SH-SY5Y (cell line): Measurements from ENCODE around the gene POU3F2.

ENCODE experiments used
- GATA2 ChIP-seq: IDR thresholded peaks from 2 replicates; pipeline ENCODE4 v1.6.1; 2011; ENCODE audit warnings: mild to moderate bottlenecking, low read depth, low read length
- GATA3 ChIP-seq: IDR thresholded peaks from 2 replicates; pipeline ENCODE4 v1.6.1; 2011; ENCODE audit warnings: low read depth, mild to moderate bottlenecking, low read length, moderate library complexity

Gene POU3F2

DNA sequence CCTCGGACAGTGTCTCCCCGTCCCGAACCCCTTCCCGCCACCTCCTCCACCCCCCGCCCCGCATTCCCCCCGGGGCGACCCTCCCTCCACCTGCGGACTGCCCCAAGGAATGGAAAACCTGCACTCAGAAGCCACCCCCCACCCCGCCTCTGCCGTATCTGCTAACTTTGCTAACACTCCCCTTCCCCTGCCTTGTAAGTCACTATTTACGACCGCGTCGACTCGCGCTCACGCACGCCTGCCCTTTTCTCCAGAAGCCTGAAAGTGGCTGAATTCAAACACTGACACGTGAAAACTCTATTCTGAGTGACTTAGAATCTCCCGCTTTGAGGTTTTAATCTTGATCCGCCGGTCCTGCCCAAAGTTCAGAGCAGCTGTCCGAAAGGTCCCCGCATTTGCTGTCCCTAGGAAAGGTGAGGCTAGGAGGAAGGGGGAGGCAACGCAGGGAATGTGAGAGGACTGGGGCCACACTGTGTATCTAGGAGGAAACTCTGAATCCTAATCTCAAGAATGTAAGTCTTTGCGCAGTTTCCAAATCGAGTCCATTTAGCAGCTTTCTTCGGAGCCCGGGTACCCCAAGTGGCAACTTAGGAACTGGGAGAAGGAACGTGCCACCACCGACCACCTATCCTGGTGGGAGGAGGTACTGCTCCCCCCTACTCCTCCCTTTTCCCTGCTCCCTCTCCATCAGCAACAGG is 9.3 kb upstream of the POU3F2 start:
- TF ChIP-seq GATA2 = no peak
- TF ChIP-seq GATA3 = no peak

DNA sequence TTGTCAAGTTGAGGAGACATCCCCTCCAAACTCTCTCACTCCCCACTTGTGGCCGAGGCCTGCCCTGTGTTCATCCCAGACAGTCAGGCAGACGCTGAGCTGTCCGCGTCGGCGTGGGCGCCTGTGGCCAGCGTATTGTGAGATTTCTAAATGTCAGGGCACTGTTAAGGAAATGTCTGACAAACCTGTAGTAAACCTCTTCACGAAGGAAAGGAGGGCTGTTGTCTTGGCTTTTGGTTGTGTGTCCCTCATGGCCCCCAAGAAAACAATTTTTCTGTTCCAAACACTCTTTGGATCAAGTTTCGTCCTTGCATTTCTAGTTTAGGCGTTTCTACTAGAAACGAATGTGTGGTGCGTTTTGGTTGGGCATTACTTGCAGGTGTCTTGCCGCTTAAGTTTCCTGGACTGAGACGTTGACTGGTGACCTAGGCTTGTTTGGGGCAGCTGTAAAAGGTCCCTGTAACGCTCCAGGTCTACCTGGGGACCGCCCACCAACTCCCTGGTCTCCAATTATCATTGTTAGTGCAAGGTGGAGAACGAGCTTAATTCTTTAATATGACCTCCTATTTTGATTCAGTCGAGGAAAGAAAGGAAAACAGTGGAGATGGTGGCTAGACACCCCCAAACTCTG is 8.7 kb upstream of the POU3F2 start:
- no peak for TF ChIP-seq GATA3
- TF ChIP-seq GATA2 = no peak

DNA sequence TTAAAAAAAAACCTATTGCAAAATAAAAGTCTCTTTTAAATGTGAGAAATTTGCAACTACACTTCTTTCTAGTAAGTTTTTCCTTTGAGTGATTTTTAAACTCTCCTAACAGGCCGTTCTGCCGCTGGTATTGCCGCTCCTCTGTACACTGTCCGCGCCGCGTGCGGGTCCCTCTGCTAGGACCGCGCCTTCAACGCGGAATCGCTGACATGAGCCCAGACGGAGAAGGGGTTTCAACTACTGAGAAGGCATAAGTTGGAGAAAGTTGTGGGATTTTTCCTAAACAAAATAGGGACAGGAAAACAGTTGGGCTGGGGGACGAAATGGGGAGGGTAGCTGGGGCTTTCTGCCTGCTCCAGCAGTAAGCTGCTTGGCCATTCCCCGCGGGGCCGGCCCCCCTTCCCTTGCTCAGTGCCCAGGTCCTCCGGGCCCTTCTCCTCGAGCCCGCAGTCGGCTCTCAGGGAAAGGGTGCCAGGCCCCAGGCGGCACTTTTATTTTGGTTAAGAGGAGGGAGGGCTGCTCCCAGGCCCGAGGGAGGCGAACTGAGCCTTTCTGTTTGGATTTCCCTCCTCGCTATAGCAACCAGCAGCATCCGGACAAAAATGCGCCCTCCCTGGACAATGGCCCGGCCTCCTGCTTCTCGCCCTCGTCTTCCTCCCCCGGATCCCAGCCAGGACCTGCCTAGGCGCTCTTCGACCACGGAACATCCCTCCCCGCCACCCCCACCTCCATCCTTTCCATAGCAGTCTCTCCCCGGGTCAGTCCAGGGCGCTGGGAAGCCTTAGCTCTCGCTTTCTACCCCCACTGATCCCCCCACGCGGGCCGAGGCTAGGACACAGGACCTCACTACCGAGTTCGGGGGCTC is 6.8 kb upstream of the POU3F2 start:
- TF ChIP-seq GATA2 (no peak), GATA3 (no peak)

DNA sequence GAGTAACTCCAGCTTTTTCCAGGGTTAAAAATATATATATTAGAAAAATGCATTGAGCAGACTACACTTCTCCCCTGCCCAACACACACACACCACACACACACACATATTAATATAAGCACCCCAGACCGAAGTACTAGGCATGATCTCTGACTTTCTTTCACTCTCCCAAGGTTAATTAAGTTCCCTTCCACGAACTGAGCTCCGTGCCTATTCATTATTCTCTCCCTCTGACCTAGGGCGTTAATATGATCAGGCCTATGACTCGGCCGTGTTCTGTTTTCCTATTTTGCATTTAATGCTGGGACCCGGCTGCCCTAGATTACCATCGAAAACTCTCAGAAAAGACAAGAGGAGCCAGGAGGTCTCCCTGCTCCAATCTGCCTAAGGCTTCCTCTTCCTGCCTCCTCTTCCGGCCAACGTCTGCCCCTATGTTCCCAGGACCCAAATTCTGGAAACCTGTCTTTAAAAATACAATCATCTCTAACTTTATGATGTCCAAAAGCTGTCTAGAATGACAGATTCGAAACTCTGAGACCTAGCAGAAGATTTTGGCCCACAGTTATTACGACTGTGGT is 6.1 kb upstream of the POU3F2 start:
- TF ChIP-seq GATA3 = no peak
- TF ChIP-seq GATA2 = no peak

DNA sequence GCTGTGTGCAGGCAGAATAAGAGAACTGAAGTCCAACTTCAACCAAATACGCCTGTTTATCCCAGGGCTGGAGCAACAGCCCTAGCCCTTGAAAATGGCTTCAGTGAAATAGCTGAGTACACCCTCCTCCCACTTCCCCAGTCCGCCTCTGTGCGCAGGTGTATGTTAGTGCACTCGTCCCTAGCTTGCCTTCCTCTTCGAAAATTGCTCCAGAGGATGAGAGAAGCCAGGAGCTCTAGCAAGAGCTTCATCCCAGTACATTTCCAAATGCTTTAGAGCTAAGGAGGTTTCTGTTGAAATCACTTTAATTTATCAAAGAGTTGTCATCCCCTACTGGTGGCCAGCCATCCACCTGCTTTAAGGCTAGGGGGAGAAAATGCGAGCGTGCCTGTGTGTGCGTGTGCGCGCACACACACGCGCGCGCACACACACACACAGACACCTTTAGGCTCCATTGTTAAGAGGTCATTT is 5.4 kb upstream of the POU3F2 start:
- TF ChIP-seq GATA3 = no peak
- no peak for TF ChIP-seq GATA2

DNA sequence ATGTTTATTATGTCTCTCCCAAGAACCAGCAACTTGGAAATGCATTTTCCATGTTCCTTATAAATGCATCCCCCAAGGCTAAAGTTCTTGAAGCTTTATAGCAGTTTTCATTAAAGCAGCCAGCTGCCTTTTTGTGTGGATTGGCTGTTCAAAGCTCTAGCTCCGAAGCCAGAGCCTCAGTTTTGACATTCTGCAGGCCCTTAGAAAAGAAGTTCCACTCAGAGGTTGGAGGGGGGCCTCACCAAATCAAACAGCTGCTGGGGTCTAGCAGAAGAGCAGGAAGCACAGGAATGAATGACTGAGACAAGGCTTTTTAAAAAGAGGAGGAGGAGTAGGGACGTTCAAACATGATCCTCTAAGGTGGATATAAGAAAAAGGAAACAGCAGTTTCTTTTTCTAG is 4.2 kb upstream of the POU3F2 start:
- TF ChIP-seq GATA3 (no peak), GATA2 (no peak)

DNA sequence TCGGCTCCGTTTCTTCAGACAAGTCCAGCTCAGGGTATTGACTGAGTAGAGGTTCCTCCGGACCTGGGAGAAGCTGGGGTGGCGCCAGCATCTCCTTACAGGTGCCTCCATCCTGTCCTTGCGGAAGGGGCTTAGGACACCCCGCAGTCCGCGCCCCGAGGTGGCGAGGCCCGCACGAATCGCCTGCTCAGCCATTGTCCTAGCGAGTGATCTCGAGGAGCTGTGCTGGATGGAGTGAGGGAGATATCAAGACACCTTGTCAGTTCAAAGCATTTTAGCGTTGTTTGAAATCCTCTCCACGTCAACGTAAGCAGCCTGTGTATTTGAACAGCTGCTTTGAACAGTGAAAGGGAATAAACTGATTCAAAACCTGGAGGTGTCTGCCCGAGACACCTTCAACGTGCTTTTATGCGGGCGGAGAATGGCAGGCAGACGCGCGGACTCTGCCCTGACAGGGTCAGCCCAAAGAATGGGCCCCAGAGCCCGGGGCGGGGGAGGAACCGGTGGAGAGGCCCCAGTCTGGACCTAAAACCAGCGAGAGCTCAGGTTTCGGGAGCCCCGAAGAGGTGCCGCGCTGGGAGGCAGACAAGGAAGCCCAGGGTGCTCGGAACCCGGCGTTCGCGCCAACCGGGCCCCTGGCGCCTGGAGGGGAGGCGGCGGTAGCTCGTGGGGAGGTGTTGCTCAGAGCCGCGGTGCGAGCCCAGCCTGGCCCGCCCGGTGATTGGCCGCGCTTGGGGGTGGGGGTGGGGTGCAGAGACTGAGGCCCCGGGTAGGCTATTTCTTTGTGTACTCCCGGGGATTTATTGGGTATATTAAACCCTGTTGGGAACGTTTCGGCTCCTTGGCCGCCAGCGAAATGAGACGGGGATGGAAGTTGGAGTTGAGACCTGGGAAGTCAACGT is 3.1 kb upstream of the POU3F2 start:
- no peak for TF ChIP-seq GATA3
- no peak for TF ChIP-seq GATA2

DNA sequence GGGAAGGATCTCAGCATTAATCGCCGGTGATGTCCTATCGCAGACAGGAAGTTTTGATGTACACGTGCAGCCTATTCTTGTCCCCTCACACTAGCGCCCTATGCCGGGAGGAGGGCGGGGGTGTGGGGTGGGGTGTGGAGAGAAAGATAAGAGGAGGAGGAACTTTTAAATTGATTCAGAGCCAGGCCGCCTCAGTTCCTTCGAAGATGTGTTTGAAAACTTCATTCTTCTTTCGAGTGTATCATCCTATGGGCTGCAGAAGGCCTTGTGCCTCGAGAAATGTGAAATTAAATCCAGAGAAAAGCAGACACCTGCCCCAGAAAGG is 2.5 kb upstream of the POU3F2 start:
- TF ChIP-seq GATA2 (no peak), GATA3 (no peak)

DNA sequence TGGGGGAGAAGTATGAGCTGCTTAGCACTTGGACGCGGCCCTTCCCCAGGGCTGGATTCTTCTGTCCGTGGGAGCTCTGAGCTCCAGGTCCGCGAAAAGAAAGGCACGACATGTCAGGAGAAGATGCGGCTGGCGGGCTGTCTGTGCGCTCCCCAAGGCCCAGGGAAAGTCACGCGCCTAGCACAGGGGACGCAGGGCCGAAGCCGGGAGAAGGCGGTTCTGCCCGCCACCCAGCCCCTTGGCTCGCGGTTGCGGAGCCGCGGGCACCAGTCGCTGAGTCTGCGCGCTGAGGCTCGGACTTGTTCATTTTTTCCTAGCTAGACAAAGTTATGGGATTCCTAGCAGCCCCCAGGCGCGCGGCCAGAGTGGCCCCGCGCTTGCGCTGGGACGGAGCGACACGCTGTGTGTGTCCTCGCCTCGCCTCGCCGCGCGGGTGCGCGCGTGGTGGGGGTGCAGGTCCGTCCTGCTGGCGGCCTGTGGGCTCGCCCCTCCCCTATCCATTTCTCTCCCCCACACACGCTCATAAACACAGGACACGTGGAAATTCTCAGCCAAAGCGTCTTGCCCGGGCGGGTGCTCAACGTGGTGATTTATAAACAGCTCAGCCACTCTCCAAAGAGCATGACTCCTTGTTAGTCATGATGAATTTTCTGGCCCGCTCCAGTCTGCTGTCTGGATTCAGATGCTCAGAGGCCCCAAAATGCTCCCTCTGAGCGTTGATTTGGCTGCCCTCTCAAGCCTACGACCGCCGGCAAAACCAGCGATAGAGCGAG is 1.9 kb upstream of the POU3F2 start:
- TF ChIP-seq GATA2 = no peak
- TF ChIP-seq GATA3 = no peak

DNA sequence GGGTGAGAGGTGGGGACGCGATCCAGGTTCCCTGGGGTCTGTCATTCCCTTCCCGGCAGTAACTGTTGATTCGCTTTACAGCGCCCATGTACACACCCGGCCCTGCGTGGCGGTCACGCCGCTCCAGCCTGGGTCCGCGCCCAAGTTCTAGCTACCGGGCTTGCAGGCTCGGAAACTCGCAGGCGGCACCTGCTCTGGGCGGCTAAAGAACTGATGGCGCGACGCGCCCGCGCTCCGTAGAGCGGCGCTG is 1.4 kb upstream of the POU3F2 start:
- no peak for TF ChIP-seq GATA2
- no peak for TF ChIP-seq GATA3

DNA sequence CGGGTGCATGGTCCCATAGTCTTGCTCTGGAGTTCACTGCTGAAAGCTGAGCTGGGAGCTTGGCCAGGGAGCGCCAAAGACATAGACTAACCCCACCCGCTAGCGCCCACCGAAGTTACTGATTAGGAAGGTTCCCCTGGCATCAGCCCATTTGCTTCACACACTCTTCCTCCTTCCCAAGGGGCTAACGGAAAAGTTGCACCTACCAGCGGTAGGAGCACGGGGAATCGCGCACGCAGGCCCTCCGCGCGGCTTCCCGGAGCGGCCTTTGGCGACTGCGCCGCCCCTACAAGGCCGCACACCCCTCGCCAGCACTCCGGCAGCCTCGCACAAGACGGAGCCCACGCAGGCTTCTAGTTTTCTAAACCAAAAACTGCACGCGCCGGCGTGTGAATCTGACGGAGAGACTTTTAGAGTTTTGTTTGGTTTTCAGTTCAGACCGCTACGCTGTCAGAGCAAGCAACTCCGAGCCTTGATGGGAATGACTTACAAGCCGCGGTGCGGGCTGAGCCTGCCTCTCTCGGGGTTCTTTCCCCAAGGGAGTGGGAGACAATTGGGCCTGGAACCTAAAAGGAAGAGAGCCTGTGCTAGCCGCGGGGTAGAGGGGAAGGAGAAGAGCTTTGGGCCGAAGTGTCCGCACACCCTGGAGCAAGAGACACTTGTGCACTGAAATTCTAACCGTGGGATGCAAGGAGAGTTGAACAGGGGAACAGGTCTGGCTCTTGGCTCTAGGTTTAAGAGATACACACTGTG is 891 bp upstream of the POU3F2 start:
- no peak for TF ChIP-seq GATA3
- no peak for TF ChIP-seq GATA2

DNA sequence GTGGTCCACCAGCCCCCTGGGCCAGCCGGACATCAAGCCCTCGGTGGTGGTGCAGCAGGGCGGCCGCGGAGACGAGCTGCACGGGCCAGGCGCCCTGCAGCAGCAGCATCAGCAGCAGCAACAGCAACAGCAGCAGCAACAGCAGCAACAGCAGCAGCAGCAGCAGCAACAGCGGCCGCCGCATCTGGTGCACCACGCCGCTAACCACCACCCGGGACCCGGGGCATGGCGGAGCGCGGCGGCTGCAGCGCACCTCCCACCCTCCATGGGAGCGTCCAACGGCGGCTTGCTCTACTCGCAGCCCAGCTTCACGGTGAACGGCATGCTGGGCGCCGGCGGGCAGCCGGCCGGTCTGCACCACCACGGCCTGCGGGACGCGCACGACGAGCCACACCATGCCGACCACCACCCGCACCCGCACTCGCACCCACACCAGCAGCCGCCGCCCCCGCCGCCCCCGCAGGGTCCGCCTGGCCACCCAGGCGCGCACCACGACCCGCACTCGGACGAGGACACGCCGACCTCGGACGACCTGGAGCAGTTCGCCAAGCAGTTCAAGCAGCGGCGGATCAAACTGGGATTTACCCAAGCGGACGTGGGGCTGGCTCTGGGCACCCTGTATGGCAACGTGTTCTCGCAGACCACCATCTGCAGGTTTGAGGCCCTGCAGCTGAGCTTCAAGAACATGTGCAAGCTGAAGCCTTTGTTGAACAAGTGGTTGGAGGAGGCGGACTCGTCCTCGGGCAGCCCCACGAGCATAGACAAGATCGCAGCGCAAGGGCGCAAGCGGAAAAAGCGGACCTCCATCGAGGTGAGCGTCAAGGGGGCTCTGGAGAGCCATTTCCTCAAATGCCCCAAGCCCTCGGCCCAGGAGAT is 1.0 kb downstream of the POU3F2 start:
- TF ChIP-seq GATA3 (no peak), GATA2 (no peak)
